ENCODE measurements around the gene PATJ. TPM values are rescaled to one million over a fixed set of nuclear protein-coding genes. Genes with fewer than 3 reads are reported as not detected.
"Not testable (repeated sequence)": the region's sequence is repeated elsewhere in the genome, so short reads cannot be mapped to it uniquely, and the experiment has no call there.

The PATJ gene
- total RNA-seq, 1 donor from 2014 or later = 2.0 TPM

- Mint-ChIP-seq H3K9me3 (ENCODE audit: unreplicated experiment) (no peaks in the 10 kb centered on the region), H3K27ac (ENCODE audit: unreplicated experiment) (no peak overlapping the region), H3K36me3 (ENCODE audit: unreplicated experiment) (no peaks in the 10 kb centered on the region), H3K4me1 (ENCODE audit: low read depth, unreplicated experiment) (no peaks in the 10 kb centered on the region), H3K4me3 (ENCODE audit: unreplicated experiment) (no peak overlapping the region), H3K27me3 (ENCODE audit: unreplicated experiment) (no peaks in the 10 kb centered on the region)
- DNase-seq = no peak
- TF ChIP-seq, protein P1, sequence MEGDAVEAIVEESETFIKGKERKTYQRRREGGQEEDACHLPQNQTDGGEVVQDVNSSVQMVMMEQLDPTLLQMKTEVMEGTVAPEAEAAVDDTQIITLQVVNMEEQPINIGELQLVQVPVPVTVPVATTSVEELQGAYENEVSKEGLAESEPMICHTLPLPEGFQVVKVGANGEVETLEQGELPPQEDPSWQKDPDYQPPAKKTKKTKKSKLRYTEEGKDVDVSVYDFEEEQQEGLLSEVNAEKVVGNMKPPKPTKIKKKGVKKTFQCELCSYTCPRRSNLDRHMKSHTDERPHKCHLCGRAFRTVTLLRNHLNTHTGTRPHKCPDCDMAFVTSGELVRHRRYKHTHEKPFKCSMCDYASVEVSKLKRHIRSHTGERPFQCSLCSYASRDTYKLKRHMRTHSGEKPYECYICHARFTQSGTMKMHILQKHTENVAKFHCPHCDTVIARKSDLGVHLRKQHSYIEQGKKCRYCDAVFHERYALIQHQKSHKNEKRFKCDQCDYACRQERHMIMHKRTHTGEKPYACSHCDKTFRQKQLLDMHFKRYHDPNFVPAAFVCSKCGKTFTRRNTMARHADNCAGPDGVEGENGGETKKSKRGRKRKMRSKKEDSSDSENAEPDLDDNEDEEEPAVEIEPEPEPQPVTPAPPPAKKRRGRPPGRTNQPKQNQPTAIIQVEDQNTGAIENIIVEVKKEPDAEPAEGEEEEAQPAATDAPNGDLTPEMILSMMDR (IDR thresholded peaks at IDR 0.05; ENCODE audit: partially characterized antibody, unreplicated experiment) = no peak
Measured at GRCh38 chr1:61842036-61842435, 99.8 kb downstream of the PATJ start.

DNA sequence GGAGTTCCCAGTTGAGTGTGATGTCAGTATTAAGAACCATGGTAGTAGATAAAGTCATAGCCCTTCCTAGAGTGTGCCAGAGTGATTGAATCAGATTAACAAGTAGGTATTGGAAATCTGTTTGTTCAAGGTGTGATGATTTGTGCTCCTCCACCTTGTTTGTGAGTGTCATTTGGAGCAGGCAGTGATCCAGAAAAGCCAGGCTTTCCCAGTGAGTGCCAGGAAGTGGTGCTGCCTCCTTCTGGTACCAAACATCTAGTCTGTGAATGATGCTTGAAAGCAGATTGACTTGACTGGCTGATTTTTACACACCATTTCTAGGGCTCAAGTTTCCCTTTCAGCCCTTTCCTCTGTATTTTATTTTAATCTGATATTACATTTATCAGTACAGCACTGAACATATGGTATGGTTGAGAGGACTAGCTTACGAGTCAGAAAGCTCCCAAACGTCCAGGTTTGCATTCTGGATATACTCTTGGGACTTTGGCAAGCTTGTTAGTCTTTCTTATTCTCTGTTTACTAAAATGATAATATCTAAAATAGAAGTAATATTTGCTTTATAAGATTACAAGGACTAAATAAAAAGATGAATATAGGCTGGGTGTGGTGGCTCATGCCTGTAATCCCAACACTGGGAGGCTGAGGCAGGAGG lies 100.7 kb downstream of the PATJ start:
- no peaks in the 10 kb centered on the region for H3K27me3 Mint-ChIP-seq (ENCODE audit: unreplicated experiment)
- H3K27ac Mint-ChIP-seq (ENCODE audit: unreplicated experiment) = no peak overlapping the region
- H3K4me3 Mint-ChIP-seq (ENCODE audit: unreplicated experiment) = no peak overlapping the region
- H3K36me3 Mint-ChIP-seq (ENCODE audit: unreplicated experiment) = no peaks in the 10 kb centered on the region
- TF ChIP-seq, protein P1 (IDR thresholded peaks at IDR 0.05; ENCODE audit: partially characterized antibody, unreplicated experiment) = no peak
- no peaks in the 10 kb centered on the region for H3K4me1 Mint-ChIP-seq (ENCODE audit: low read depth, unreplicated experiment)
- DNase-seq = no peak
- H3K9me3 Mint-ChIP-seq (ENCODE audit: unreplicated experiment) = no peaks in the 10 kb centered on the region

- no peak overlapping the region for H3K27ac Mint-ChIP-seq (ENCODE audit: unreplicated experiment)
- no peak overlapping the region for H3K4me3 Mint-ChIP-seq (ENCODE audit: unreplicated experiment)
- TF ChIP-seq, protein P1 (IDR thresholded peaks at IDR 0.05; ENCODE audit: partially characterized antibody, unreplicated experiment) = no peak
Measured at GRCh38 chr1:61844006-61844405, 101.7 kb downstream of the PATJ start.

DNA sequence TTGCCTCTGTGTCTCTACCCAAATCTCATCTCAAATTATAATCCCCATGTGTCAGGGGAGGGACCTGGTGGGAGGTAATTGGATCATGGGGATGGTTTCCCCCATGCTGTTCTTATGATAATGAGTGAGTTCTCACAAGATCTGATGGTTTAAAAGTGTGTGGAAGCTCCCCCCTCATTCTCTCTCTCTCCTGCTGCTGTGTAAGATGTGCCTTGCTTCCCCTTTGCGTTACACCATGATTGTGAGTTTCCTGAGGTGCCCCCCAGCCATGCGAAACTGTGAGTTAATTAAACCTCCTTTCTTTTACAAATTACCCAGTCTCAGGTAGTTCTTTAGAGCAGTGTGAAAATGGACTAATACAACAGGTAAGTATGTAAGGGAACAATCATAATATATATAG lies 102.4 kb downstream of the PATJ start:
- not testable (repeated sequence) for H3K4me3 Mint-ChIP-seq (ENCODE audit: unreplicated experiment); DNase-seq; H3K27ac Mint-ChIP-seq (ENCODE audit: unreplicated experiment); H3K36me3 Mint-ChIP-seq (ENCODE audit: unreplicated experiment); H3K4me1 Mint-ChIP-seq (ENCODE audit: low read depth, unreplicated experiment); H3K27me3 Mint-ChIP-seq (ENCODE audit: unreplicated experiment); H3K9me3 Mint-ChIP-seq (ENCODE audit: unreplicated experiment)

More at GRCh38 chr1:61844006-61844405, 101.7 kb downstream of the PATJ start:
- no peaks in the 10 kb centered on the region for H3K4me1 Mint-ChIP-seq (ENCODE audit: low read depth, unreplicated experiment)
- H3K27me3 Mint-ChIP-seq (ENCODE audit: unreplicated experiment) = no peaks in the 10 kb centered on the region
- no peaks in the 10 kb centered on the region for H3K9me3 Mint-ChIP-seq (ENCODE audit: unreplicated experiment)
- H3K36me3 Mint-ChIP-seq (ENCODE audit: unreplicated experiment) = no peaks in the 10 kb centered on the region
- DNase-seq = no peak

DNA sequence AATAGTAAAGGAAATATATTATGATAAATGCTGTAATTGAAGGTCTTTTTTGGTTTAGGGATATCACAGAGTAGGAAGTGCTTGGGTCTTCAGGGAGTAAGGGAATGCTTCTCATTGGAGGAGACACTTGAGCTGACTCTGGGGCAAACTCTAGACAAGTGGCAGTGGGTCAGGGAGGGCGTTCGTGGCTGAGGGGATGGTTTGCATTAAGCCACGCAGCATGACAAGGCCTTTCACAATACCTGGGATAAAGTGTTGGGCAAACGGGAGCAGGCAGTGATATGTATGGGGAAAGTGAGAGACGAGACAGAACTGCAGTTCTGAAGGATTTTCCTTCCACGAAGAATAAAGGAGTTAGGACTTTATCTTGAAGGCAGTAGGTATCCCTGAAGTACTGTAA lies 109.0 kb downstream of the PATJ start:
- Mint-ChIP-seq H3K9me3 (ENCODE audit: unreplicated experiment) (no peaks in the 10 kb centered on the region), H3K4me3 (ENCODE audit: unreplicated experiment) (no peak overlapping the region), H3K27me3 (ENCODE audit: unreplicated experiment) (peaks cover 1% of the 10 kb centered on the region), H3K36me3 (ENCODE audit: unreplicated experiment) (no peaks in the 10 kb centered on the region), H3K27ac (ENCODE audit: unreplicated experiment) (no peak overlapping the region), H3K4me1 (ENCODE audit: low read depth, unreplicated experiment) (no peaks in the 10 kb centered on the region)
- DNase-seq = no peak
- TF ChIP-seq, protein P1 (IDR thresholded peaks at IDR 0.05; ENCODE audit: partially characterized antibody, unreplicated experiment) = no peak
